Panc1 (cell line): ENCODE results near the gene PPTC7. TPM values are rescaled to one million over a fixed set of nuclear protein-coding genes. Genes with fewer than 3 reads are reported as not detected.

ENCODE experiments used
- ATAC-seq: fragments of 200-7000 bp; cut with Tn5 transposase; 2 replicates; pipeline ENCODE4 v1.9.1; 2020; ENCODE audit warnings: mild to moderate bottlenecking, moderate library complexity
- BruUV-seq: library from RNA; stranded (reverse); fragments of 400-500 nt; replicated peaks from 2 replicates; lab custom pipeline; 2021; lab: Mats Ljungman, UMichigan
- CTCF ChIA-PET: fragments of 300-600 bp; sonication (Branson Sonifier 250); formaldehyde crosslinking; loops from one replicate; lab custom pipeline; 2022; ENCODE audit warnings: antibody characterized with exemption; lab: Charles Lee
- POLR2A ChIA-PET: fragments of 300-600 bp; sonication (Branson Sonifier 250); formaldehyde crosslinking; loops from one replicate; lab custom pipeline; 2022; ENCODE audit warnings: antibody characterized with exemption; lab: Charles Lee
- DNase-seq: peaks from one replicate; pipeline ENCODE4 v3.0.0-alpha.2; 2010; ENCODE audit warnings: low read depth, low spot score
- H3K27ac ChIP-seq: 2 replicates; pipeline ENCODE4 v1.5.1; 2011; ENCODE audit warnings: mild to moderate bottlenecking, low read length, inconsistent platforms
- H3K27me3 ChIP-seq: fragments of 200-500 bp; sonication (Bioruptor generic); 2 replicates; pipeline ENCODE4 v1.6.0; 2014; ENCODE audit warnings: low read length, inconsistent platforms; ENCODE audit not compliant: control insufficient read depth, insufficient read depth
- H3K36me3 ChIP-seq: fragments of 200-500 bp; sonication (Bioruptor generic); 2 replicates; pipeline ENCODE4 v1.5.1; 2014; ENCODE audit warnings: inconsistent platforms, mild to moderate bottlenecking, low read length, moderate library complexity; ENCODE audit not compliant: control insufficient read depth, insufficient read depth
- H3K4me1 ChIP-seq: 2 replicates; pipeline ENCODE4 v1.5.1; 2011; ENCODE audit warnings: inconsistent platforms, mild to moderate bottlenecking, low read length, moderate library complexity; ENCODE audit not compliant: control insufficient read depth, insufficient read depth
- H3K4me3 ChIP-seq, 2 experiments: 2 replicates each; pipeline ENCODE4 v1.5.1; 2011 to 2012; ENCODE audit warnings: low read depth in 2 of 2, low read length in 2 of 2, mild to moderate bottlenecking in 2 of 2, inconsistent platforms in 1 of 2, moderate library complexity in 1 of 2
- H3K9me3 ChIP-seq: fragments of 200-500 bp; sonication (Bioruptor generic); 2 replicates; pipeline ENCODE4 v1.5.1; 2014; ENCODE audit warnings: low read depth, mild to moderate bottlenecking, inconsistent platforms, low read length, moderate library complexity; ENCODE audit not compliant: control insufficient read depth, insufficient read depth
- POLR2AphosphoS5 ChIP-seq: IDR thresholded peaks from 2 replicates; pipeline ENCODE4 v1.6.1; 2012; ENCODE audit warnings: mild to moderate bottlenecking, low read depth, low read length, moderate library complexity
- SIN3A ChIP-seq: IDR thresholded peaks from 2 replicates; pipeline ENCODE4 v1.6.1; 2012; ENCODE audit warnings: low read depth, mild to moderate bottlenecking, low read length, moderate library complexity, borderline replicate concordance; ENCODE audit not compliant: insufficient read depth
- TCF7L2 ChIP-seq: IDR thresholded peaks from 2 replicates; pipeline ENCODE4 v1.6.1; 2011; ENCODE audit warnings: mild to moderate bottlenecking, low read depth, low read length, inconsistent platforms
- in situ Hi-C: cut with HindIII; loops from 2 replicates; pipeline ENCODE4 v1.10.0; 2016; ENCODE audit warnings: low sequenced_read_pairs, low pct_unique_long_range_greater_than_20kb
- intact Hi-C: fragments of 100-400 bp; cut with micrococcal nuclease; formaldehyde crosslinking; loops from one replicate; pipeline ENCODE4 v1.10.0; 2022; ENCODE audit not compliant: unreplicated experiment
- total RNA-seq: library from RNA; stranded (reverse); gene quantifications from one replicate; pipeline ENCODE4 v1.2.1, GENCODE V29; 2021; ENCODE audit not compliant: unreplicated experiment
- TF ChIP-seq, protein P1 (sequence below): fragments of 450-650 bp; IDR thresholded peaks from 2 replicates; pipeline ENCODE4 v1.5.1; 2017; ENCODE audit warnings: mild to moderate bottlenecking
- TF ChIP-seq, protein P2 (sequence below), 2 experiments: IDR thresholded peaks; 2 replicates each; pipeline ENCODE4 v1.6.1; 2011 to 2012; ENCODE audit warnings: low read depth in 2 of 2, control low read depth in 1 of 2, low read length in 1 of 2, mild to moderate bottlenecking in 1 of 2, moderate library complexity in 1 of 2; ENCODE audit not compliant: insufficient read depth in 1 of 2

Gene PPTC7
- total RNA-seq, 1 experiment from 2014 or later = 18.4 TPM

DNA sequence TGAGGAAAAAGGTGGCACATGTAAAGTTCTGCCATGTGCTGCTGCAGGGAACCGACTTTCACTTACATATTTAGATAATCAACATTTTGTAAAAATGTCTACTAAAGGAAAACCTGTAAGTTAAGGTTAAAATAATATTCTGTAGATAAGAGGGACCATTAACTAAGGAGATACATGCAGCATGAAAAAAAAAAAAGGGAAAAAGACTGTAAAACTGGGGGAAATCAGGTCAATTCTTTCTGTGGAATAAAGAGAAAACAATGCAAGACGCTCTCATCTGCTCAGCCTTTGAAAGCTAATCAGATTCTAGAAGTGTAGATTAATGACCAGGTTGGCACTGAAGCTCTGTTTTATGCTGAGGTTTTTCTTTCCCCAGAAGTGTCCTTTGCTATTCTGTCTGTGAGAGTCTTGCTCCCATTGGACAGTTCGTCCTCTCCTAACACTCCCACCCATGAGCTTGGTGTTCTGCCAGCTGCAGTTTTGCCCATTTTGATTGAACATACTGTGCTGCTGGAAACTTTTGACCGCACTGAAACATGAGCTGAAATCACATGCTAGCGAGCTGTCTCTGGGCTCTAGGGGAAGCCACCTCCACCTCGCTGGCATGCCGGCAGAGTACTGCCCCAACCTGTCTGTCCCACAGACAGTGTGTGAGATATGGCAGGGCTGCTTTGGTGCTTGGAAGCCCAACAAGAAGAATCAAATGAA, 39.7 kb downstream of the PPTC7 start:
- intact Hi-C loops = no loop called here
- BruUV-seq = no TSS peak
- in situ Hi-C loops = no loop called here
- Histone ChIP-seq H3K9me3 (no peaks in the 10 kb centered on the region), H3K27ac (no peak overlapping the region), H3K4me3 (no peak overlapping the region), H3K4me1 (0 out of 2 replicates have a peak, but pooled peaks cover 3% of the 10 kb centered on the region), H3K27me3 (no peaks in the 10 kb centered on the region), H3K36me3 (no peaks in the 10 kb centered on the region)
- TF ChIP-seq, protein P1, sequence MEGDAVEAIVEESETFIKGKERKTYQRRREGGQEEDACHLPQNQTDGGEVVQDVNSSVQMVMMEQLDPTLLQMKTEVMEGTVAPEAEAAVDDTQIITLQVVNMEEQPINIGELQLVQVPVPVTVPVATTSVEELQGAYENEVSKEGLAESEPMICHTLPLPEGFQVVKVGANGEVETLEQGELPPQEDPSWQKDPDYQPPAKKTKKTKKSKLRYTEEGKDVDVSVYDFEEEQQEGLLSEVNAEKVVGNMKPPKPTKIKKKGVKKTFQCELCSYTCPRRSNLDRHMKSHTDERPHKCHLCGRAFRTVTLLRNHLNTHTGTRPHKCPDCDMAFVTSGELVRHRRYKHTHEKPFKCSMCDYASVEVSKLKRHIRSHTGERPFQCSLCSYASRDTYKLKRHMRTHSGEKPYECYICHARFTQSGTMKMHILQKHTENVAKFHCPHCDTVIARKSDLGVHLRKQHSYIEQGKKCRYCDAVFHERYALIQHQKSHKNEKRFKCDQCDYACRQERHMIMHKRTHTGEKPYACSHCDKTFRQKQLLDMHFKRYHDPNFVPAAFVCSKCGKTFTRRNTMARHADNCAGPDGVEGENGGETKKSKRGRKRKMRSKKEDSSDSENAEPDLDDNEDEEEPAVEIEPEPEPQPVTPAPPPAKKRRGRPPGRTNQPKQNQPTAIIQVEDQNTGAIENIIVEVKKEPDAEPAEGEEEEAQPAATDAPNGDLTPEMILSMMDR = no peak
- TF ChIP-seq POLR2AphosphoS5 = no peak
- TF ChIP-seq, protein P2, sequence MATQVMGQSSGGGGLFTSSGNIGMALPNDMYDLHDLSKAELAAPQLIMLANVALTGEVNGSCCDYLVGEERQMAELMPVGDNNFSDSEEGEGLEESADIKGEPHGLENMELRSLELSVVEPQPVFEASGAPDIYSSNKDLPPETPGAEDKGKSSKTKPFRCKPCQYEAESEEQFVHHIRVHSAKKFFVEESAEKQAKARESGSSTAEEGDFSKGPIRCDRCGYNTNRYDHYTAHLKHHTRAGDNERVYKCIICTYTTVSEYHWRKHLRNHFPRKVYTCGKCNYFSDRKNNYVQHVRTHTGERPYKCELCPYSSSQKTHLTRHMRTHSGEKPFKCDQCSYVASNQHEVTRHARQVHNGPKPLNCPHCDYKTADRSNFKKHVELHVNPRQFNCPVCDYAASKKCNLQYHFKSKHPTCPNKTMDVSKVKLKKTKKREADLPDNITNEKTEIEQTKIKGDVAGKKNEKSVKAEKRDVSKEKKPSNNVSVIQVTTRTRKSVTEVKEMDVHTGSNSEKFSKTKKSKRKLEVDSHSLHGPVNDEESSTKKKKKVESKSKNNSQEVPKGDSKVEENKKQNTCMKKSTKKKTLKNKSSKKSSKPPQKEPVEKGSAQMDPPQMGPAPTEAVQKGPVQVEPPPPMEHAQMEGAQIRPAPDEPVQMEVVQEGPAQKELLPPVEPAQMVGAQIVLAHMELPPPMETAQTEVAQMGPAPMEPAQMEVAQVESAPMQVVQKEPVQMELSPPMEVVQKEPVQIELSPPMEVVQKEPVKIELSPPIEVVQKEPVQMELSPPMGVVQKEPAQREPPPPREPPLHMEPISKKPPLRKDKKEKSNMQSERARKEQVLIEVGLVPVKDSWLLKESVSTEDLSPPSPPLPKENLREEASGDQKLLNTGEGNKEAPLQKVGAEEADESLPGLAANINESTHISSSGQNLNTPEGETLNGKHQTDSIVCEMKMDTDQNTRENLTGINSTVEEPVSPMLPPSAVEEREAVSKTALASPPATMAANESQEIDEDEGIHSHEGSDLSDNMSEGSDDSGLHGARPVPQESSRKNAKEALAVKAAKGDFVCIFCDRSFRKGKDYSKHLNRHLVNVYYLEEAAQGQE (IDR thresholded peaks at IDR 0.05; ENCODE audit: insufficient read depth in 1 of 2, low read depth in 2 of 2, low read length in 1 of 2) = no peak
- no peak for TF ChIP-seq TCF7L2
- no peak for TF ChIP-seq SIN3A
- CTCF ChIA-PET = no interaction called here
- no peak for ATAC-seq
- no peak for DNase-seq
- POLR2A ChIA-PET = interaction anchor here (0.6 kb wide), 1 partner anchor 61 kb away, joined by 3 read pairs; no protein-coding TSS in a partner anchor

DNA sequence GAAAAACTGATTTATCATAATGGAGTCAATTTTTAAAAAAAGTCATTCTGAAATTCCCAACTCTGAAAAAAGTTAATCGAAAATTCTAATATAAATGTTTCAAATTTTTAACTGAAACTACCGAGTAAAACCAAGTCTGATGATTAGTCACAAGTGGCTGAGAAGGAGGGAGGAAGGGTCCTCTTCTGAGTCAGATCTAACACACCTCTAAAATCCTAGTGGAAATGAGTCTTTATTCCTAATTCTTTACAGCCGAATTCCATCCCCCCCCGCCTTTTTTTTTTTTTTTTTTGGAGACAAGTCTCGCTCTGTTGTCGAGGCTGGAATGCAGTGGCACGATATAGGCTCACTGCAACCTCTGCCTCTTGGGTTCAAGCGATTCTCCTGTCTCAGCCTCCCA, 43.1 kb downstream of the PPTC7 start:
- no peaks in the 10 kb centered on the region for H3K4me1 ChIP-seq
- CTCF ChIA-PET = no interaction called here

More for the DNA sequence above, 43.1 kb downstream of the PPTC7 start:
- in situ Hi-C loops = no loop called here
- no peak overlapping the region for H3K4me3 ChIP-seq
- BruUV-seq = no TSS peak
- H3K27ac ChIP-seq = no peak overlapping the region
- H3K36me3 ChIP-seq = peaks cover 8% of the 10 kb centered on the region; the same call in 1 of the 2 replicates
- DNase-seq = no peak
- H3K9me3 ChIP-seq = no peaks in the 10 kb centered on the region
- intact Hi-C loops = no loop called here
- POLR2A ChIA-PET = no interaction called here
- TF ChIP-seq TCF7L2 (no peak), SIN3A (no peak), POLR2AphosphoS5 (no peak)
- TF ChIP-seq, protein P1 = no peak
- TF ChIP-seq, protein P2 (IDR thresholded peaks at IDR 0.05; ENCODE audit: insufficient read depth in 1 of 2, low read depth in 2 of 2, low read length in 1 of 2) = no peak
- no peak for ATAC-seq
- H3K27me3 ChIP-seq = no peaks in the 10 kb centered on the region
